IMR-90 (cell line): ENCODE measurements around the gene SLC35F3. TPM values are rescaled to one million over a fixed set of nuclear protein-coding genes. Genes with fewer than 3 reads are reported as not detected.

ENCODE experiments used
- ATAC-seq: fragments of 200-7000 bp; cut with Tn5 transposase; 2 replicates; pipeline ENCODE4 v1.9.1; 2020; ENCODE audit warnings: low read depth, mild to moderate bottlenecking, moderate library complexity
- BruUV-seq: library from RNA; stranded (reverse); fragments of 400-500 nt; replicated peaks from 2 replicates; lab custom pipeline; 2021; lab: Mats Ljungman, UMichigan
- CTCF ChIA-PET: fragments of 300-600 bp; formaldehyde crosslinking; extraction: SDS; loops from one replicate; lab custom pipeline; 2021; ENCODE audit warnings: antibody characterized with exemption; lab: Yijun Ruan, JAX
- POLR2A ChIA-PET: fragments of 300-600 bp; sonication (Branson Sonifier 250); formaldehyde crosslinking; loops from one replicate; lab custom pipeline; 2022; ENCODE audit warnings: antibody characterized with exemption; ENCODE audit not compliant: unreplicated experiment; lab: Charles Lee
- DNase-seq: peaks from one replicate; pipeline ENCODE4 v3.0.0; 2013
- H2AFZ ChIP-seq: replicated peaks from 2 replicates; pipeline ENCODE3; 2013; ENCODE audit warnings: low read length, mild to moderate bottlenecking; ENCODE audit not compliant: poor library complexity
- H2AK5ac ChIP-seq: 2 replicates; pipeline ENCODE4 v1.6.1; 2013; ENCODE audit warnings: low read depth, low read length, inconsistent platforms
- H2AK9ac ChIP-seq: replicated peaks from 2 replicates; pipeline ENCODE3; 2013; ENCODE audit warnings: mild to moderate bottlenecking, low read depth, low read length, moderate library complexity; ENCODE audit not compliant: poor library complexity
- H2BK120ac ChIP-seq: 2 replicates; pipeline ENCODE4 v1.6.1; 2013; ENCODE audit warnings: low read depth, low read length, inconsistent platforms
- H2BK15ac ChIP-seq: 3 replicates; pipeline ENCODE4 v1.6.1; 2013; ENCODE audit warnings: low read depth, low read length, inconsistent platforms
- H2BK20ac ChIP-seq: 2 replicates; pipeline ENCODE4 v1.6.1; 2013; ENCODE audit warnings: low read depth, mild to moderate bottlenecking, inconsistent platforms, low read length, moderate library complexity
- H2BK5ac ChIP-seq: 2 replicates; pipeline ENCODE4 v1.6.1; 2013; ENCODE audit warnings: mild to moderate bottlenecking, low read depth, low read length, inconsistent platforms; ENCODE audit not compliant: poor library complexity, severe bottlenecking
- H3K14ac ChIP-seq: replicated peaks from 2 replicates; pipeline ENCODE4 v1.6.1; 2013; ENCODE audit warnings: low read depth, low read length, inconsistent platforms
- H3K18ac ChIP-seq: 2 replicates; pipeline ENCODE4 v1.6.1; 2013; ENCODE audit warnings: low read depth, low read length, control low read depth
- H3K23ac ChIP-seq: 2 replicates; pipeline ENCODE4 v1.6.1; 2013; ENCODE audit warnings: low read depth, low read length, inconsistent platforms
- H3K27ac ChIP-seq: 2 replicates; pipeline ENCODE4 v1.5.1; 2013; ENCODE audit warnings: mild to moderate bottlenecking, control low read depth, low read length; ENCODE audit not compliant: insufficient read depth
- H3K27me3 ChIP-seq: 2 replicates; pipeline ENCODE4 v1.6.1; 2013; ENCODE audit warnings: low read length; ENCODE audit not compliant: control insufficient read depth, insufficient read depth
- H3K36me3 ChIP-seq: 2 replicates; pipeline ENCODE4 v1.6.1; 2013; ENCODE audit warnings: low read length, mixed read lengths; ENCODE audit not compliant: control insufficient read depth, insufficient read depth
- H3K4ac ChIP-seq: 2 replicates; pipeline ENCODE4 v1.6.1; 2013; ENCODE audit warnings: low read depth, low read length, inconsistent platforms
- H3K4me1 ChIP-seq: 2 replicates; pipeline ENCODE4 v1.6.1; 2013; ENCODE audit warnings: low read length, mixed read lengths; ENCODE audit not compliant: control insufficient read depth, insufficient read depth
- H3K4me2 ChIP-seq: 2 replicates; pipeline ENCODE4 v1.6.1; 2013; ENCODE audit warnings: low read depth, mild to moderate bottlenecking, control low read depth, low read length, moderate library complexity
- H3K4me3 ChIP-seq: 2 replicates; pipeline ENCODE4 v1.5.1; 2013; ENCODE audit warnings: low read depth, mild to moderate bottlenecking, control low read depth, low read length, moderate library complexity; ENCODE audit not compliant: insufficient read depth
- H3K56ac ChIP-seq: 2 replicates; pipeline ENCODE4 v1.6.1; 2013; ENCODE audit warnings: low read length, inconsistent platforms; ENCODE audit not compliant: insufficient read depth; ENCODE audit errors: extremely low read depth
- H3K79me1 ChIP-seq, 2 experiments: 2 replicates each; pipeline ENCODE4 v1.6.1; 2013; ENCODE audit warnings: low read length in 2 of 2, inconsistent platforms in 1 of 2, low read depth in 1 of 2
- H3K9ac ChIP-seq: 2 replicates; pipeline ENCODE4 v1.6.1; 2013; ENCODE audit warnings: low read depth, low read length, control low read depth
- H3K9me1 ChIP-seq: 2 replicates; pipeline ENCODE4 v1.6.1; 2013; ENCODE audit warnings: low read length, inconsistent platforms; ENCODE audit not compliant: insufficient read depth
- H3K9me3 ChIP-seq: 2 replicates; pipeline ENCODE4 v1.6.1; 2013; ENCODE audit warnings: low read length; ENCODE audit not compliant: control insufficient read depth, insufficient read depth
- H4K20me1 ChIP-seq: 2 replicates; pipeline ENCODE4 v1.6.1; 2013; ENCODE audit warnings: low read length, inconsistent platforms; ENCODE audit not compliant: insufficient read depth
- H4K5ac ChIP-seq: 2 replicates; pipeline ENCODE4 v1.6.1; 2013; ENCODE audit warnings: mild to moderate bottlenecking, low read depth, low read length, control low read depth
- H4K8ac ChIP-seq, 2 experiments: 2 replicates each; pipeline ENCODE4 v1.6.1; 2013; ENCODE audit warnings: low read depth in 2 of 2, low read length in 2 of 2, control low read depth in 1 of 2, inconsistent platforms in 1 of 2
- H4K91ac ChIP-seq: 2 replicates; pipeline ENCODE4 v1.6.1; 2013; ENCODE audit warnings: low read depth, low read length, inconsistent platforms; ENCODE audit not compliant: insufficient read depth
- CHD1 ChIP-seq: IDR thresholded peaks from 2 replicates; pipeline ENCODE4 v1.6.1; 2012; ENCODE audit warnings: low read depth, low read length, improper control_type of control experiment
- FOS ChIP-seq: fragments of 150-350 bp; IDR thresholded peaks from 2 replicates; pipeline ENCODE4 v1.6.1; 2016; ENCODE audit warnings: low read depth, low read length
- MAFK ChIP-seq: IDR thresholded peaks from 2 replicates; pipeline ENCODE4 v1.6.1; 2012; ENCODE audit warnings: low read depth, low read length, improper control_type of control experiment
- MXI1 ChIP-seq: IDR thresholded peaks from 2 replicates; pipeline ENCODE4 v1.6.1; 2012; ENCODE audit warnings: low read depth, mild to moderate bottlenecking, low read length, moderate library complexity, borderline replicate concordance
- WGBS, 2 experiments: methylation state at CpG; one replicate each; pipeline versions ENCODE4 v1.1.5 to v1.1.7; 2013; ENCODE audit warnings: missing lambda C conversion rate in 2 of 2; ENCODE audit not compliant: insufficient read length in 1 of 2; ENCODE audit errors: extremely low coverage in 2 of 2; 5-methylcytosine and 5-hydroxymethylcytosine counted together
- dilution Hi-C: fragments of 300-500 bp; cut with HindIII; formaldehyde crosslinking; loops from one replicate; pipeline ENCODE4 v1.14.3; 2018; ENCODE audit warnings: low sequenced_read_pairs; ENCODE audit not compliant: unreplicated experiment
- in situ Hi-C: fragments of 300-500 bp; cut with MboI; formaldehyde crosslinking; loops from 3 replicates; pipeline ENCODE4 v1.14.3; 2019; ENCODE audit warnings: low sequenced_read_pairs, inconsistent platforms, mixed read lengths
- intact Hi-C: fragments of 100-400 bp; cut with micrococcal nuclease; formaldehyde crosslinking; loops from 2 replicates; pipeline ENCODE4 v1.10.0; 2022
- polyA plus RNA-seq, 3 experiments: library from polyadenylated mRNA; depleted of rRNA; stranded (reverse); fragments of >200 nt; gene quantifications; 2 replicates each; pipeline ENCODE4 v1.2.3, GENCODE V29; 2012; ENCODE audit warnings: low replicate concordance in 1 of 3
- total RNA-seq: library from RNA; depleted of rRNA; stranded (reverse); fragments of >200 nt; gene quantifications from 2 replicates; pipeline ENCODE4 v1.2.3, GENCODE V29; 2012
- TF ChIP-seq, protein P1 (sequence below): conservative IDR thresholded peaks from 2 replicates; pipeline ENCODE4 v1.5.1; 2012; ENCODE audit warnings: mild to moderate bottlenecking, low read depth, low read length, improper control_type of control experiment

Gene SLC35F3
- total and polyA plus RNA-seq, 2 of the 4 experiments (the other 2 are of a cell fraction), result under 0.01 to 0.17 TPM

DNA sequence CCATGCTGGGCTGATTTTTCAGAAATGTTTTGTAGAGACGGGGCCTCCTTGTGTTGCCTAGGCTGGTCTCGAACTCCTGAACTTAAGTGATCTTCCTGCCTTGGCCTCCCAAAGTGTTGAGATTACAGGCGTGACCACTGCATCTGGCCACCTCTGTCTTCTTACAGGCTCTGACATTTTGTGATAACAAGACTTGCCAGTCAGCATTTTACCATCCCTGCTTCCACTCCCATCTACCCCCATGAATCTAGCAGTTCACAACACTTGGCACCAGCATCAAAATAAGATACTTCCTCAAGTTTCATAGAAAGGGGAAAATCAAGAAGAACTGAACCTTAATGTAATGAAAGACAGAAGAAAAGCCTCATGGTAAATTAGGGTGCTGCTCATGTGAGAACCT, 32.4 kb downstream of the SLC35F3 start:
- BruUV-seq, result no TSS peak
- POLR2A ChIA-PET, result no interaction called here
- 0% methylated on average over 3 of the region's 3 CpGs; no CpG with 5 or more reads in 1 of the 2 experiments for WGBS, 2 experiments

More for the DNA sequence above, 32.4 kb downstream of the SLC35F3 start:
- TF ChIP-seq FOS, result no peak
- TF ChIP-seq MXI1, result no peak
- TF ChIP-seq CHD1, result no peak
- TF ChIP-seq MAFK, result 0 out of 2 replicates have a peak, but pooled peaks have one; percentile 2
- TF ChIP-seq, protein P1, sequence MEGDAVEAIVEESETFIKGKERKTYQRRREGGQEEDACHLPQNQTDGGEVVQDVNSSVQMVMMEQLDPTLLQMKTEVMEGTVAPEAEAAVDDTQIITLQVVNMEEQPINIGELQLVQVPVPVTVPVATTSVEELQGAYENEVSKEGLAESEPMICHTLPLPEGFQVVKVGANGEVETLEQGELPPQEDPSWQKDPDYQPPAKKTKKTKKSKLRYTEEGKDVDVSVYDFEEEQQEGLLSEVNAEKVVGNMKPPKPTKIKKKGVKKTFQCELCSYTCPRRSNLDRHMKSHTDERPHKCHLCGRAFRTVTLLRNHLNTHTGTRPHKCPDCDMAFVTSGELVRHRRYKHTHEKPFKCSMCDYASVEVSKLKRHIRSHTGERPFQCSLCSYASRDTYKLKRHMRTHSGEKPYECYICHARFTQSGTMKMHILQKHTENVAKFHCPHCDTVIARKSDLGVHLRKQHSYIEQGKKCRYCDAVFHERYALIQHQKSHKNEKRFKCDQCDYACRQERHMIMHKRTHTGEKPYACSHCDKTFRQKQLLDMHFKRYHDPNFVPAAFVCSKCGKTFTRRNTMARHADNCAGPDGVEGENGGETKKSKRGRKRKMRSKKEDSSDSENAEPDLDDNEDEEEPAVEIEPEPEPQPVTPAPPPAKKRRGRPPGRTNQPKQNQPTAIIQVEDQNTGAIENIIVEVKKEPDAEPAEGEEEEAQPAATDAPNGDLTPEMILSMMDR, result no peak
- no peak overlapping the region for H3K23ac ChIP-seq
- H4K91ac ChIP-seq, result no peak overlapping the region
- H4K8ac ChIP-seq, result no peak overlapping the region
- H2AFZ ChIP-seq, result no peak overlapping the region
- H3K14ac ChIP-seq, result no peak overlapping the region
- no peak overlapping the region for H3K9ac ChIP-seq
- H3K36me3 ChIP-seq, result no peaks in the 10 kb centered on the region
- H2BK120ac ChIP-seq, result no peak overlapping the region
- intact Hi-C loops (no loop called here), dilution Hi-C loops (no loop called here), in situ Hi-C loops (no loop called here)
- H2BK15ac ChIP-seq, result no peak overlapping the region
- H3K18ac ChIP-seq, result no peak overlapping the region
- H2AK5ac ChIP-seq, result no peak overlapping the region
- ATAC-seq (no peak), DNase-seq (no peak)
- no peak overlapping the region for H3K4me3 ChIP-seq
- H3K4ac ChIP-seq, result no peak overlapping the region
- H3K27ac ChIP-seq, result no peak overlapping the region
- no peaks in the 10 kb centered on the region for H3K9me1 ChIP-seq
- H2BK20ac ChIP-seq, result no peak overlapping the region
- peaks cover 12% of the 10 kb centered on the region for H3K9me3 ChIP-seq
- H2BK5ac ChIP-seq, result no peak overlapping the region
- no peaks in the 10 kb centered on the region for H4K20me1 ChIP-seq
- H2AK9ac ChIP-seq, result no peak overlapping the region
- H3K56ac ChIP-seq, result no peak overlapping the region
- CTCF ChIA-PET, result no interaction called here
- H4K5ac ChIP-seq, result no peak overlapping the region
- H3K79me1 ChIP-seq, result no peaks in the 10 kb centered on the region
- H3K4me1 ChIP-seq, result no peaks in the 10 kb centered on the region
- no peaks in the 10 kb centered on the region for H3K27me3 ChIP-seq
- no peak overlapping the region for H3K4me2 ChIP-seq
